Body of pancreas (tissue), 4 donors: ENCODE results near the gene SFTPB. TPM values are rescaled to one million over a fixed set of nuclear protein-coding genes. Genes with fewer than 3 reads are reported as not detected.

ENCODE experiments used
- ATAC-seq: fragments of 150-250 bp; one replicate; pipeline ENCODE4 v1.9.1; 2016
- DNase-seq, 4 donors: peaks; one replicate each; pipeline ENCODE4 v3.0.0-alpha.2; 2019
- H3K27ac ChIP-seq, 4 donors: fragments of 200-600 bp; sonication (generic); 1 replicate in 3 of 4; 2 replicates in 1 of 4; pipeline versions ENCODE4 v1.5.1 to v1.6.1; 2016 to 2019; ENCODE audit warnings: mild to moderate bottlenecking in 1 of 4, mixed read lengths in 1 of 4, moderate library complexity in 1 of 4
- H3K27me3 ChIP-seq, 2 donors: fragments of 200-600 bp; sonication (generic); one replicate each; pipeline ENCODE4 v1.6.0; 2016; ENCODE audit warnings: mild to moderate bottlenecking in 1 of 2
- H3K36me3 ChIP-seq, 2 donors: fragments of 200-600 bp; sonication (generic); replicated peaks in 1 of 2; 2 replicates each; pipeline ENCODE4 v1.5.1; 2016; ENCODE audit warnings: low read depth in 2 of 2; ENCODE audit not compliant: insufficient read depth in 1 of 2
- H3K4me1 ChIP-seq: fragments of 200-600 bp; sonication (generic); one replicate; pipeline ENCODE4 v1.6.0; 2016
- H3K4me3 ChIP-seq, 2 donors: fragments of 200-600 bp; sonication (generic); 1 replicate in 1 of 2; 2 replicates in 1 of 2; pipeline ENCODE4 v1.5.1; 2016 to 2019
- H3K9me3 ChIP-seq, 3 donors: fragments of 200-600 bp; sonication (generic); 1 replicate in 2 of 3; 2 replicates in 1 of 3; pipeline ENCODE4 v1.5.1; 2016
- CTCF ChIP-seq, 7 experiments: fragments of 450-650 bp in 4 of 7; fragments of 200-600 bp in 3 of 7; sonication (generic) in 3 of 7; IDR thresholded peaks; one replicate each; pipeline ENCODE4 v1.5.1; 2016 to 2019; ENCODE audit warnings: antibody characterized with exemption in 7 of 7
- POLR2A ChIP-seq, 3 donors: fragments of 450-650 bp; IDR thresholded peaks; one replicate each; pipeline ENCODE4 v1.6.1; 2016; ENCODE audit warnings: antibody characterized with exemption in 3 of 3, mild to moderate bottlenecking in 2 of 3
- WGBS, 2 donors: methylation state at CpG; one replicate each; pipeline ENCODE4 v1.1.5; 2017; 5-methylcytosine and 5-hydroxymethylcytosine counted together
- intact Hi-C: fragments of 100-400 bp; cut with DNase I; formaldehyde crosslinking; loops from one replicate; pipeline ENCODE4 v1.15.1; 2023
- total RNA-seq, 2 donors: library from RNA; depleted of rRNA; stranded (reverse); fragments of >200 nt; gene quantifications; one replicate each; pipeline ENCODE4 v1.1.0, GENCODE V29; 2016

Gene SFTPB
- total RNA-seq, 2 donors from 2014 or later: not detected

- 90 to 91% methylated on average over 7 to 12 of the region's 12 CpGs for WGBS, 2 donors
- TF ChIP-seq POLR2A (IDR thresholded peaks at IDR 0.05) (no peak), CTCF (IDR thresholded peaks at IDR 0.05) (no peak)
- no peaks in the 10 kb centered on the region for H3K9me3 ChIP-seq
- H3K27ac ChIP-seq: no peak overlapping the region
- no peak for ATAC-seq
- no peak for DNase-seq
- intact Hi-C loops: no loop called here
- no peaks in the 10 kb centered on the region for H3K36me3 ChIP-seq
- H3K27me3 ChIP-seq: no peaks in the 10 kb centered on the region
- no peak overlapping the region for H3K4me3 ChIP-seq
- no peaks in the 10 kb centered on the region for H3K4me1 ChIP-seq
Observed at GRCh38 chr2:85695691-85696668, 28.0 kb upstream of the SFTPB start.

- H3K27ac ChIP-seq: no peak overlapping the region
- TF ChIP-seq CTCF (IDR thresholded peaks at IDR 0.05) (no peak), POLR2A (IDR thresholded peaks at IDR 0.05) (no peak)
- intact Hi-C loops: no loop called here
- H3K4me1 ChIP-seq: no peaks in the 10 kb centered on the region
- no peaks in the 10 kb centered on the region for H3K9me3 ChIP-seq
- ATAC-seq: no peak
- no peak overlapping the region for H3K4me3 ChIP-seq
- DNase-seq: no peak
- no peaks in the 10 kb centered on the region for H3K36me3 ChIP-seq
- WGBS, 2 donors: 84 to 92% methylated on average over 7 to 11 of the region's 11 CpGs
- no peaks in the 10 kb centered on the region for H3K27me3 ChIP-seq
Observed at GRCh38 chr2:85695121-85695520, 27.1 kb upstream of the SFTPB start.

GRCh38 chr2:85694052-85695025 is 26.3 kb upstream of the SFTPB start, which contains the start of gene GNLY:
Gene GNLY, plus strand, starts transcription at chr2:85694358. Its CDS starts 61 bp downstream, at chr2:85694419.
- WGBS, 2 donors: 90% methylated on average over 8 to 15 of the region's 15 CpGs
- Histone ChIP-seq H3K36me3 (no peaks in the 10 kb centered on the region), H3K4me3 (no peak within 1 kb of the TSS), H3K4me1 (no peaks in the 10 kb centered on the region), H3K27me3 (no peaks in the 10 kb centered on the region), H3K27ac (no peak within 1 kb of the TSS), H3K9me3 (no peaks in the 10 kb centered on the region)
- no peak for DNase-seq
- ATAC-seq: no peak
- intact Hi-C loops: no loop called here
- TF ChIP-seq CTCF (IDR thresholded peaks at IDR 0.05) (no peak), POLR2A (IDR thresholded peaks at IDR 0.05) (no peak)

GRCh38 chr2:85692039-85692645 is 24.1 kb upstream of the SFTPB start:
- intact Hi-C loops: no loop called here
- WGBS, 2 donors: 79 to 84% methylated on average over 4 to 5 of the region's 5 CpGs
- Histone ChIP-seq H3K27me3 (no peaks in the 10 kb centered on the region), H3K9me3 (no peaks in the 10 kb centered on the region), H3K36me3 (no peaks in the 10 kb centered on the region), H3K4me3 (no peak overlapping the region), H3K4me1 (no peaks in the 10 kb centered on the region), H3K27ac (no peak overlapping the region)
- ATAC-seq: no peak
- no peak for TF ChIP-seq POLR2A (IDR thresholded peaks at IDR 0.05)
- TF ChIP-seq CTCF (IDR thresholded peaks at IDR 0.05): no peak
- DNase-seq: no peak
